Measurements from ENCODE around the gene GPC3.

GRCh38 chrX:133668225-133668931 is 317.0 kb downstream of the GPC3 start:
- TF ChIP-seq CTCF (conservative IDR thresholded peaks at IDR 0.05; ENCODE audit: low read depth in 2 of 2) = no peak
- TF ChIP-seq POLR2AphosphoS5 (IDR thresholded peaks at IDR 0.05; ENCODE audit: low read depth) = no peak
- TF ChIP-seq JUNB (IDR thresholded peaks at IDR 0.05; ENCODE audit: unreplicated experiment) = no peak
- no peak for TF ChIP-seq REST (IDR thresholded peaks at IDR 0.05; ENCODE audit: unreplicated experiment)
- TF ChIP-seq EZH2 (IDR thresholded peaks at IDR 0.05; ENCODE audit: low read depth, unreplicated experiment) = no peak
- no peak for TF ChIP-seq EZH2phosphoT487 (IDR thresholded peaks at IDR 0.05; ENCODE audit: unreplicated experiment)
- TF ChIP-seq NANOG (IDR thresholded peaks at IDR 0.05; ENCODE audit: borderline replicate concordance) = no peak
- TF ChIP-seq ETS1 (IDR thresholded peaks at IDR 0.05) = no peak

Measured in GM23338 (cell line).